Naive thymus-derived CD4-positive, alpha-beta T cell (primary cell): ENCODE measurements around the gene RBMS3. TPM values are rescaled to one million over a fixed set of nuclear protein-coding genes. Genes with fewer than 3 reads are reported as not detected.

Experiments
- ATAC-seq: fragments of 150-1000 bp; cut with Tn5 transposase; 2 replicates; pipeline ENCODE4 v1.10.0; 2021; ENCODE audit warnings: mild to moderate bottlenecking, moderate library complexity
- CTCF ChIA-PET: fragments of 350-600 bp; sonication (Branson Sonifier 250); formaldehyde crosslinking; loops from one replicate; lab custom pipeline; 2021; ENCODE audit warnings: antibody characterized with exemption; lab: Charles Lee
- POLR2A ChIA-PET: fragments of 350-600 bp; sonication (Branson Sonifier 250); formaldehyde crosslinking; loops from one replicate; lab custom pipeline; 2021; ENCODE audit warnings: antibody characterized with exemption, inconsistent platforms; lab: Charles Lee
- DNase-seq, 9 donors: peaks; one replicate each; pipeline versions ENCODE4 v3.0.0 to v3.0.0-alpha.2; 2020 to 2022; ENCODE audit warnings: mixed read lengths in 1 of 9
- H3K27ac ChIP-seq: one replicate; pipeline ENCODE4 v1.7.0; 2013; ENCODE audit warnings: mild to moderate bottlenecking, low read depth, low read length, moderate library complexity
- H3K27me3 ChIP-seq, 2 donors: one replicate each; pipeline ENCODE4 v1.7.0; 2013; ENCODE audit warnings: low read length in 2 of 2, mild to moderate bottlenecking in 2 of 2, moderate library complexity in 2 of 2; ENCODE audit not compliant: control insufficient read depth in 2 of 2, insufficient read depth in 2 of 2
- H3K36me3 ChIP-seq, 3 experiments: 1 replicate in 2 of 3; 2 replicates in 1 of 3; pipeline ENCODE4 v1.7.0; 2013; ENCODE audit warnings: low read length in 3 of 3, mild to moderate bottlenecking in 3 of 3, moderate library complexity in 1 of 3; ENCODE audit not compliant: insufficient read depth in 3 of 3, control insufficient read depth in 2 of 3
- H3K4me1 ChIP-seq, 2 donors: one replicate each; pipeline ENCODE4 v1.7.0; 2013; ENCODE audit warnings: low read length in 2 of 2, mild to moderate bottlenecking in 2 of 2, moderate library complexity in 1 of 2; ENCODE audit not compliant: control insufficient read depth in 2 of 2, insufficient read depth in 2 of 2
- H3K4me3 ChIP-seq: 2 replicates; pipeline ENCODE4 v1.7.0; 2013; ENCODE audit warnings: mild to moderate bottlenecking, low read length
- H3K9me3 ChIP-seq, 3 experiments: 1 replicate in 2 of 3; 2 replicates in 1 of 3; pipeline ENCODE4 v1.7.0; 2013; ENCODE audit warnings: low read length in 3 of 3; ENCODE audit not compliant: control insufficient read depth in 2 of 3
- H3K27ac Mint-ChIP-seq, 9 donors: one replicate each; pipeline ENCODE4 v1.8.0; 2020 to 2022; ENCODE audit warnings: mixed read lengths in 9 of 9, mild to moderate bottlenecking in 8 of 9, moderate library complexity in 5 of 9, inconsistent platforms in 2 of 9
- H3K27me3 Mint-ChIP-seq, 5 donors: one replicate each; pipeline ENCODE4 v1.8.0; 2021 to 2022; ENCODE audit warnings: mixed read lengths in 5 of 5, mild to moderate bottlenecking in 1 of 5
- H3K36me3 Mint-ChIP-seq, 5 donors: one replicate each; pipeline ENCODE4 v1.8.0; 2020 to 2022; ENCODE audit warnings: mixed read lengths in 5 of 5, mild to moderate bottlenecking in 3 of 5, inconsistent platforms in 1 of 5
- H3K4me1 Mint-ChIP-seq, 7 donors: one replicate each; pipeline ENCODE4 v1.8.0; 2020 to 2022; ENCODE audit warnings: mixed read lengths in 7 of 7, mild to moderate bottlenecking in 3 of 7, inconsistent platforms in 1 of 7
- H3K4me3 Mint-ChIP-seq, 10 donors: one replicate each; pipeline ENCODE4 v1.8.0; 2020 to 2022; ENCODE audit warnings: mild to moderate bottlenecking in 10 of 10, mixed read lengths in 10 of 10, moderate library complexity in 6 of 10, inconsistent platforms in 2 of 10
- H3K9me3 Mint-ChIP-seq, 11 donors: one replicate each; pipeline ENCODE4 v1.8.0; 2020 to 2022; ENCODE audit warnings: mixed read lengths in 11 of 11, mild to moderate bottlenecking in 4 of 11, inconsistent platforms in 1 of 11, moderate library complexity in 1 of 11
- intact Hi-C, 2 donors: fragments of 100-400 bp; cut with micrococcal nuclease; formaldehyde crosslinking; loops; one replicate each; pipeline ENCODE4 v1.15.1; 2023
- polyA plus RNA-seq, 2 donors: library from polyadenylated mRNA; unstranded; fragments of 300-500 nt; fragmentation: Illumina TruSeq; gene quantifications; one replicate each; pipeline ENCODE4 v1.2.3, GENCODE V29; 2021
- total RNA-seq, 6 experiments: library from RNA in 5 of 6; stranded (reverse) in 5 of 6; gene quantifications; 1 replicate in 5 of 6; 2 replicates in 1 of 6; pipeline ENCODE4 v1.2.3 and lab custom pipeline; 2021 to 2026

RBMS3 gene
- total and polyA plus RNA-seq, 7 experiments from 2014 or later = 0.15 to 4.9 (median 0.49) TPM

DNA sequence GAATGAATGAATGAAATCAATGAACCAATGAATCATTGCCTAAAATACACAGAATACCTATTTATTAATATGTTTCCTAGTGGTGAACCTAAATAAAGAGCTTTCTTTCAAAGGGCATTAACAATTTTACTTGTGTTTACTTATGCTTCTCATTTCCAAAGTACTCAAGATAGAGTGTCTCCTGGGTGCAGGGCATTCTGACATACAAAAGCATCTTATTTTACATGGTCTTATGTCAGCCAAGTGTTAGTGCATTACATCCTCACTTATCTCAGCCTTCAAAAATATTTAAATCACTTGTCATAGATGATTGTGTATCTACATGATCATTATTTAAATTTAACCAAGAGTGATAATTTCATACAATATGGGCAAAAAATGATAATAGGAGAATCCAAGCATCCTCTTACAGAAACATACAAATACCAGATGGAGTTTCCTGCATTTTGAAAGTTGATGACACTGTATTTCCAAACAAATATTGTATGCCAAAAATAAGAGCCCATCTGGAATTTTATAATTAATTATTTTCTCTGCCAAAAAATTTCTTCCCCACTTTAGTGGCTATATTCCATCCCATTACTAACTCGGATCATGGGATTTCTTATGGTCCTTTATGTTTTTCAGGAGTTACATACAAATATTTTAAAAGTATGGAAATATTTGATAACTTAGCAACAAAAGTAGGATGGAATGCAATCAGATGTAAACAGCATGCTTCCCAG is 279.0 kb downstream of the RBMS3 start:
- H3K9me3 Mint-ChIP-seq = peaks cover 0 to 4% (median 0%) of the 10 kb centered on the region in 11 donors
- ChIA-PET CTCF (no interaction called here), POLR2A (no interaction called here)
- H3K4me3 ChIP-seq = no peak overlapping the region
- no peak overlapping the region for H3K27ac ChIP-seq
- H3K9me3 ChIP-seq = no peaks in the 10 kb centered on the region
- H3K27me3 Mint-ChIP-seq = peaks cover 0 to 24% (median 0%) of the 10 kb centered on the region in 5 donors
- no peaks in the 10 kb centered on the region for H3K27me3 ChIP-seq
- no peak overlapping the region for H3K27ac Mint-ChIP-seq
- H3K36me3 ChIP-seq = no peaks in the 10 kb centered on the region
- ATAC-seq = no peak
- DNase-seq = no peak
- intact Hi-C loops = no loop called here
- H3K4me1 ChIP-seq = no peaks in the 10 kb centered on the region
- H3K4me3 Mint-ChIP-seq = no peak overlapping the region
- peaks cover 0 to 4% (median 0%) of the 10 kb centered on the region in 7 donors for H3K4me1 Mint-ChIP-seq
- H3K36me3 Mint-ChIP-seq = peaks cover 0 to 4% (median 0%) of the 10 kb centered on the region in 5 donors

DNA sequence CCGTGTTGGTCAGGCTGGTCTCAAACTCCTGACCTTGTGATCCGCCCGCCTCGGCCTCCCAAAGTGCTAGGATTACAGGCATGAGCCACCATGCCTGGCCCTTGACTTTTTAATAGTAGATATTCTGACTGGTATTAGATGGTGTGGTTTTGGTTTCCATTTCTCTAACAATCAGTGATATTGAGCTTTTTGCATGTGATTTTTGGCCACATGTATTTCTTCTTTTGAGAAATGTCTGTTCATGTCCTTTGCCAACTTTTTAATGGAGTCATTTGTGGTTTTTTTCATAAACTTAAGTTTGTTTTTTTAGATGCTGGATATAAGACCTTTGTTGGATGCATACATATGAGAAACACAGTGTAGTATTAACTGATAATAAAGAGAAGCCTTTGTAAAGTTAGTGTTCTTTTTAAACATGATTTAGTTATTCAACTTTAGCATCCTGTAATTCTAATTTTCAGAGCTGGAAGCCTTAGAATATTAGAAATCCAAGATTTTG is 280.8 kb downstream of the RBMS3 start:
- ChIA-PET CTCF (no interaction called here), POLR2A (no interaction called here)
- Mint-ChIP-seq H3K4me1 (peaks cover 0 to 4% (median 0%) of the 10 kb centered on the region in 7 donors), H3K27me3 (peaks cover 0 to 28% (median 0%) of the 10 kb centered on the region in 5 donors), H3K4me3 (no peak overlapping the region), H3K9me3 (peaks cover 0 to 4% (median 0%) of the 10 kb centered on the region in 11 donors), H3K27ac (no peak overlapping the region), H3K36me3 (peaks cover 0 to 4% (median 0%) of the 10 kb centered on the region in 5 donors)
- H3K4me3 ChIP-seq = no peak overlapping the region
- no peaks in the 10 kb centered on the region for H3K4me1 ChIP-seq
- H3K36me3 ChIP-seq = no peaks in the 10 kb centered on the region
- H3K27me3 ChIP-seq = no peaks in the 10 kb centered on the region
- ATAC-seq (no peak), DNase-seq (no peak)
- H3K27ac ChIP-seq = no peak overlapping the region
- H3K9me3 ChIP-seq = no peaks in the 10 kb centered on the region
- intact Hi-C loops = no loop called here

DNA sequence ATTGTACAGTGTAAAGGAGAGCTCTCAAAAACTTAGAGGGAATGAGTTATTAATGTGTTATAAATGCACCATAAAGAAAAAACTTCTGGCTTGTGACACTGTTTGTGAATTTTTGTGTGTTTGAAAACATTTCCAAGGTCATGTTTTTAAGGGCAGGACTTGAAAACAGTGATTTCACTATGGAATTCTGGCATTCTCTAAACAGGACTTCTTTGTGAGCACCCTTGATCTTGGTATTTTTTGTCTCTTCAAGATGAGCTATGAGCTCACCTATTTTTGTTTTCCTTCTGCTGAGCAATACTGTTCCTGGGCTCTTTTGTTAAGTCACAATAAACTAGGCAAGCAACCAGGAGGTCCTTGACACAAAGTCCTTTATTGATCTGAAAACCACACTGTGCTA is 284.4 kb downstream of the RBMS3 start:
- H3K27me3 Mint-ChIP-seq = peaks cover 0 to 15% (median 0%) of the 10 kb centered on the region in 5 donors
- H3K27ac ChIP-seq = no peak overlapping the region
- H3K4me1 ChIP-seq = no peaks in the 10 kb centered on the region
- ChIA-PET POLR2A (no interaction called here), CTCF (no interaction called here)
- no peaks in the 10 kb centered on the region for H3K4me1 Mint-ChIP-seq
- H3K9me3 Mint-ChIP-seq = no peaks in the 10 kb centered on the region
- ATAC-seq (no peak), DNase-seq (no peak)
- no peak overlapping the region for H3K4me3 Mint-ChIP-seq
- H3K4me3 ChIP-seq = no peak overlapping the region
- H3K27ac Mint-ChIP-seq = no peak overlapping the region
- H3K36me3 Mint-ChIP-seq = no peaks in the 10 kb centered on the region
- H3K36me3 ChIP-seq = no peaks in the 10 kb centered on the region
- intact Hi-C loops = no loop called here
- H3K27me3 ChIP-seq = no peaks in the 10 kb centered on the region
- no peaks in the 10 kb centered on the region for H3K9me3 ChIP-seq

DNA sequence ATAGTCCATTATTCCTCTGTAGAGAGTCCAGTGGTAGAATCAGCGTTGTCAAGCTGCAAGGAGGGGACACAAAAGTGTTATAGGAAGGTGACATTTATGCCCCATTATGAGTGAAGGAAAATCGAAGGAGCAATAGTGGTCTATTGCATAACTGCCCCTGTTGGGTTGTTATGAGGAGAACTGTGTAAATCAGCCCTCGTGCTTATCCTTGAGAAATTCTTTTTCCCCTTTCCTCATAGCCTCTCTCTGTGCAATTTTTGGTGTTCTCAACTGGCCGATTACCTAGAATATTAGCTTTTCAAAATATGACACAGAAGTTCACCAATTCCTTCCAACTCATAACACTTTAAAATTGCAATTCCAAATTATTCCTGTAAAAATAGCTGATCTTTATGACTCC is 286.6 kb downstream of the RBMS3 start:
- no peaks in the 10 kb centered on the region for H3K36me3 Mint-ChIP-seq
- no peaks in the 10 kb centered on the region for H3K36me3 ChIP-seq
- no peaks in the 10 kb centered on the region for H3K4me1 Mint-ChIP-seq
- no peaks in the 10 kb centered on the region for H3K27me3 ChIP-seq
- ChIA-PET CTCF (no interaction called here), POLR2A (no interaction called here)
- H3K27ac ChIP-seq = no peak overlapping the region
- no peak overlapping the region for H3K4me3 Mint-ChIP-seq
- intact Hi-C loops = no loop called here
- H3K27me3 Mint-ChIP-seq = peaks cover 0 to 14% (median 0%) of the 10 kb centered on the region in 5 donors
- H3K4me3 ChIP-seq = no peak overlapping the region
- H3K4me1 ChIP-seq = no peaks in the 10 kb centered on the region
- ATAC-seq = no peak
- no peaks in the 10 kb centered on the region for H3K9me3 ChIP-seq
- H3K9me3 Mint-ChIP-seq = peaks cover 0 to 12% (median 0%) of the 10 kb centered on the region in 11 donors
- DNase-seq = no peak
- no peak overlapping the region for H3K27ac Mint-ChIP-seq

DNA sequence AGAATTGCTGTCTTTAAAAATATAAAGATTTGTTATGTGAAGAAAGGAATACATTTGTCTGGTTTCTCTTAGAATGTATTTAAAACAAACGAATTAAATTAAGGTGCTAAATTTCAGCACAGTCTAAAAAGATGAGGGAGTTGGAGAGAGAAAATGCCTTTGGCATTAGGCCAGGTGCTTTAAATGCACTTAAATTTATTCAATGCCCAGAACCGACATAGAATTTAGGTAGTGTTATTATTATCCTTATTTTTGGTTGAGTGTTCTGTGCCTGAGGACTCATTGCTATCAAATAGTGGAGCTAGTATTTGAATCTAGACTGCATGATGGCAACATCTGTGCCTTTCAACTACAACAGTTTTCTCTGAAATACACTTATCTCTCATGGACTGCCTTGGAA is 287.5 kb downstream of the RBMS3 start:
- no peaks in the 10 kb centered on the region for H3K36me3 ChIP-seq
- no peaks in the 10 kb centered on the region for H3K36me3 Mint-ChIP-seq
- POLR2A ChIA-PET = no interaction called here
- H3K9me3 ChIP-seq = no peaks in the 10 kb centered on the region
- no peak overlapping the region for H3K27ac Mint-ChIP-seq
- no peak overlapping the region for H3K4me3 ChIP-seq
- H3K27me3 Mint-ChIP-seq = peaks cover 0 to 8% (median 0%) of the 10 kb centered on the region in 5 donors
- H3K9me3 Mint-ChIP-seq = peaks cover 0 to 16% (median under 1%) of the 10 kb centered on the region in 11 donors
- no peak for ATAC-seq
- H3K4me3 Mint-ChIP-seq = no peak overlapping the region
- H3K4me1 ChIP-seq = no peaks in the 10 kb centered on the region
- no peaks in the 10 kb centered on the region for H3K4me1 Mint-ChIP-seq
- H3K27ac ChIP-seq = no peak overlapping the region
- H3K27me3 ChIP-seq = no peaks in the 10 kb centered on the region
- DNase-seq = no peak
- intact Hi-C loops = no loop called here
- CTCF ChIA-PET = no interaction called here

DNA sequence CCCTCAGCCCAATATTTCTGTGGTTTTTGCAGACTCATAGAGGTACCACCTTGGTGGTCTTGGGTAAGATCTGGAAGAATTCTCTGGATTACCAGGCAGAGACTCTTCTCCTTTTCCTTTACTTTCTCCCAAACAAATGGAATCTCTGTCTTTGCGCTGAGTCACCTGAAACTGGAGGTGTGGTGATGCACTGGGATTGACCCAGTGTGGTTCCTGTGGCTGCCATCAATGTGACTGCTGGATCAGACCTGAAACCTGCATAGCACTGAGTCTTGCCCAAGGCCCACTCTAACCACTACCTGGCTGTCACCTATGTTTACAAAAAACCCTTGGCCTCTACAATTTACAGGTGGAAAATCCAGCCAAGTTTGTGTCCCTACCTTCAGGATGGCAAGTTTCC is 295.3 kb downstream of the RBMS3 start:
- CTCF ChIA-PET = no interaction called here
- intact Hi-C loops = no loop called here
- ATAC-seq = no peak

DNA sequence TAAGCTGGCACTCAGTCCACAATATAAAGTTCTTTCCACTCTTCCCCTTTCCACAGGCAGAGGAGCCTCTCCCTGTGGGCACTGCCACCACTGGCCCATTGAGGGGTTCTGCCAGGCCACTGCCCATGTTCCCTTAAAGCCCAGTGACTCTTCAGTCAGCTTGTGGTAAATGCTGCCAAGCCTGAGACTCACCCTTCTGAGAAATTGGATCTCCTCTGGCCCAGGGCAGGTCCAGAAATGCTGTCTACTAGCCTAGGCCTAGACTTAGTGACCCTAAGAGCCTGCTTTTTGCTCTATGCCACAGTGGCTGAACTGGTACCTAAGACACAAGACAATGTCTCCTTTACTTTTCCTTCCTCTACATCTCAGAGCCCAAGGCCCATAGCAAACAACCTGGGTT is 295.8 kb downstream of the RBMS3 start:
- H3K36me3 Mint-ChIP-seq = no peaks in the 10 kb centered on the region
- H3K27ac Mint-ChIP-seq = no peak overlapping the region
- POLR2A ChIA-PET = no interaction called here
- DNase-seq = no peak
- intact Hi-C loops = no loop called here
- Histone ChIP-seq H3K4me3 (no peak overlapping the region), H3K27ac (no peak overlapping the region), H3K9me3 (no peaks in the 10 kb centered on the region), H3K4me1 (no peaks in the 10 kb centered on the region), H3K27me3 (no peaks in the 10 kb centered on the region), H3K36me3 (no peaks in the 10 kb centered on the region)
- ATAC-seq = no peak
- CTCF ChIA-PET = no interaction called here
- peaks cover 0 to 4% (median 0%) of the 10 kb centered on the region in 5 donors for H3K27me3 Mint-ChIP-seq
- H3K9me3 Mint-ChIP-seq = peaks cover 0 to 10% (median 1%) of the 10 kb centered on the region in 11 donors
- H3K4me3 Mint-ChIP-seq = no peak overlapping the region
- peaks cover 0 to 1% (median 0%) of the 10 kb centered on the region in 7 donors for H3K4me1 Mint-ChIP-seq

More for the DNA sequence above, 295.3 kb downstream of the RBMS3 start:
- no peaks in the 10 kb centered on the region for H3K9me3 ChIP-seq
- H3K36me3 ChIP-seq = no peaks in the 10 kb centered on the region
- POLR2A ChIA-PET = no interaction called here
- Mint-ChIP-seq H3K36me3 (no peaks in the 10 kb centered on the region), H3K4me1 (peaks cover 0 to 1% (median 0%) of the 10 kb centered on the region in 7 donors), H3K4me3 (no peak overlapping the region), H3K27ac (no peak overlapping the region), H3K27me3 (peaks cover 0 to 4% (median 0%) of the 10 kb centered on the region in 5 donors), H3K9me3 (peaks cover 0 to 10% (median 2%) of the 10 kb centered on the region in 11 donors)
- no peaks in the 10 kb centered on the region for H3K27me3 ChIP-seq
- no peak overlapping the region for H3K4me3 ChIP-seq
- no peak for DNase-seq
- H3K27ac ChIP-seq = no peak overlapping the region
- H3K4me1 ChIP-seq = no peaks in the 10 kb centered on the region
